ENCODE measurements around the gene ATG101. TPM values are rescaled to one million over a fixed set of nuclear protein-coding genes. Genes with fewer than 3 reads are reported as not detected.

Gene ATG101
- total RNA-seq, 4 donors from 2014 or later: 36.7 to 60.2 (median 52.6) TPM

DNA sequence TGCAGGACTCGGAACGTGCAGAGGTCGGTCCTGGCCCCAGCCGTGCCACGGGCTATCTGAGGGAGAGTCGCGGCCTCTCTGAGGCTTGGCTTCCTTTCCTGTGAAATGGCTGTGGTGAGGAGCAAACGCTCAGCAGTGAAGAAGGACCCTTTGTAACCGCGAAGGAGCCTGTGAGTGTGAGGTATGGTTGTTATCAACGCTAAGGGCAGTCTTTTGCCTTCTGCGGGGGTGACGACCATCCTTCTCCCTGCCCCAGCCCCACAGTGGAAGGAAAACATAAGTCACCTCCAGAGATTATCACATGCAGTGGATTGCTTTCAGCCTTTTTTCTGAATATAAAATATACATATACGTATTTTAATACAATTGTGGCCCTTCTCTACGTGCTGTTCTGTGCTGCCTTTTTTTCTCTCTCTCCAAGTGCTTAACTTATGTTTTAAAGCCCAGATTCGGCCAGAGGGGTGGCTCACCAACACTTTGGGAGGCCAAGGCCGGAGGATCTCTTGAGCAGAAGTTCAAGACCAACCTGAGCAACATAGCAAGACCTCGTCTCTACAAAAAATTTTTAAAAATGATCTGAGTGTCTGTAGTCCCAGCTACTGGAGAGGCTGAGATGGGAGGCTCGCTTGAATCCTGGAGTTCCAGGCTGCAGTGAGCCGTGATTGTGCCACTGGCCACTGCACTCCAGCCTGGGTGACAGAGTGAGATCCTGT is 45.6 kb upstream of the ATG101 start:
- H3K4me1 ChIP-seq: peaks cover 0 to 61% (median 39%) of the 10 kb centered on the region in 3 donors
- TF ChIP-seq, protein P1, sequence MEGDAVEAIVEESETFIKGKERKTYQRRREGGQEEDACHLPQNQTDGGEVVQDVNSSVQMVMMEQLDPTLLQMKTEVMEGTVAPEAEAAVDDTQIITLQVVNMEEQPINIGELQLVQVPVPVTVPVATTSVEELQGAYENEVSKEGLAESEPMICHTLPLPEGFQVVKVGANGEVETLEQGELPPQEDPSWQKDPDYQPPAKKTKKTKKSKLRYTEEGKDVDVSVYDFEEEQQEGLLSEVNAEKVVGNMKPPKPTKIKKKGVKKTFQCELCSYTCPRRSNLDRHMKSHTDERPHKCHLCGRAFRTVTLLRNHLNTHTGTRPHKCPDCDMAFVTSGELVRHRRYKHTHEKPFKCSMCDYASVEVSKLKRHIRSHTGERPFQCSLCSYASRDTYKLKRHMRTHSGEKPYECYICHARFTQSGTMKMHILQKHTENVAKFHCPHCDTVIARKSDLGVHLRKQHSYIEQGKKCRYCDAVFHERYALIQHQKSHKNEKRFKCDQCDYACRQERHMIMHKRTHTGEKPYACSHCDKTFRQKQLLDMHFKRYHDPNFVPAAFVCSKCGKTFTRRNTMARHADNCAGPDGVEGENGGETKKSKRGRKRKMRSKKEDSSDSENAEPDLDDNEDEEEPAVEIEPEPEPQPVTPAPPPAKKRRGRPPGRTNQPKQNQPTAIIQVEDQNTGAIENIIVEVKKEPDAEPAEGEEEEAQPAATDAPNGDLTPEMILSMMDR (IDR thresholded peaks at IDR 0.05): peak in 1 of 4 experiments; percentile 28
- TF ChIP-seq EP300 (IDR thresholded peaks at IDR 0.05): no peak
- H3K9me3 ChIP-seq: no peaks in the 10 kb centered on the region
- no peak for ATAC-seq
- no peaks in the 10 kb centered on the region for H3K36me3 ChIP-seq
- WGBS, 2 donors (ENCODE audit: low coverage in 1 of 2): 18 to 45% methylated on average over 6 to 7 of the region's 20 CpGs
- peak overlapping the region in 1 of 2 donors; percentile 62 for H3K4me3 ChIP-seq
- H3K27me3 ChIP-seq: no peaks in the 10 kb centered on the region
- peak overlapping the region in 3 of 4 donors; percentile 41 to 93 (median 91) for H3K27ac ChIP-seq

DNA sequence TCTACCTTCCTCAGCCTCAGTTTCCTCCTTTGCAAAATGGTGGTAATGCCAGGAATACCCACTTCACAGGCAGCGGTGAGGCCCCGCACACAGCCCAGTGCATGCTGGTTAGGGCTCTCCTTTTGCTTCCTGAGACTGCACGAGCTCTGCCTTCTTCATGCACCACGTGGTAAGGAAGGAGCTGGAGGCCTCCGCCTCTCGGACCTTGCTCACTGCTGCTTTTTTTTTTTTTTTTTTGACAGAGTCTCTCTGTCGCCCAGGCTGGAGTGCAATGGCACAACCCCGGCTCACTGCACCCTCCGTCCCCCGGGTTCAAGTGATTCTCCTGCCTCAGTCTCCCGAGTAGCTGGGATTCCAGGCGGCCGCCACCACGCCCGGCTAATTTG is 44.9 kb upstream of the ATG101 start:
- no peak for TF ChIP-seq POLR2AphosphoS5 (IDR thresholded peaks at IDR 0.05)
- TF ChIP-seq, protein P1 (IDR thresholded peaks at IDR 0.05): no peak
- no peak for TF ChIP-seq POLR2A (IDR thresholded peaks at IDR 0.05)
- TF ChIP-seq EP300 (IDR thresholded peaks at IDR 0.05): no peak
- peak overlapping the region; percentile 83 to 93 (median 92) for H3K27ac ChIP-seq
- no peak for ATAC-seq

DNA sequence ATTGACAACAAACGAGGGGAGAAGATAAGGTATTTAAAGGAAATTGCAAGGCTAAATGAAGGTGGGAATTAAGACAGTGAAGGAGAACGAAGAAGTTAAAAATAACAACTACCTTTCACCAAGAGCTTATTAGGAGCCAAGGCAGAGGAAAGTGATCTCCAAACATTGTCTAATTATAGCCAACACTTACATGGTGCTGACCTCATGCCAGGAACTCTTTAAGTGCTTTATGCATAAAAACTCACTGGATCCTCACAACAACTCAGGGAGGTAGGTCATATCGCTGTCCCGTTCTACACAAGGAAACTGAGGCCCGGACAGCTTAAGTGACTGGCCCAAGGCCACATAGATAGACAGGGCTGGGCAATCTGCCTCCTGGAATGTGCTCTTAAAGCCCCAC is 43.5 kb upstream of the ATG101 start:
- peaks cover 0 to 66% (median 39%) of the 10 kb centered on the region in 3 donors for H3K4me1 ChIP-seq

More for the DNA sequence above, 44.9 kb upstream of the ATG101 start:
- Histone ChIP-seq H3K4me3 (peak overlapping the region in 1 of 2 donors; percentile 42), H3K27me3 (no peaks in the 10 kb centered on the region), H3K4me1 (peaks cover 0 to 68% (median 39%) of the 10 kb centered on the region in 3 donors), H3K9me3 (no peaks in the 10 kb centered on the region), H3K36me3 (no peaks in the 10 kb centered on the region)
- WGBS, 2 donors (ENCODE audit: low coverage in 1 of 2): 60 to 70% methylated on average over 9 to 13 of the region's 15 CpGs

DNA sequence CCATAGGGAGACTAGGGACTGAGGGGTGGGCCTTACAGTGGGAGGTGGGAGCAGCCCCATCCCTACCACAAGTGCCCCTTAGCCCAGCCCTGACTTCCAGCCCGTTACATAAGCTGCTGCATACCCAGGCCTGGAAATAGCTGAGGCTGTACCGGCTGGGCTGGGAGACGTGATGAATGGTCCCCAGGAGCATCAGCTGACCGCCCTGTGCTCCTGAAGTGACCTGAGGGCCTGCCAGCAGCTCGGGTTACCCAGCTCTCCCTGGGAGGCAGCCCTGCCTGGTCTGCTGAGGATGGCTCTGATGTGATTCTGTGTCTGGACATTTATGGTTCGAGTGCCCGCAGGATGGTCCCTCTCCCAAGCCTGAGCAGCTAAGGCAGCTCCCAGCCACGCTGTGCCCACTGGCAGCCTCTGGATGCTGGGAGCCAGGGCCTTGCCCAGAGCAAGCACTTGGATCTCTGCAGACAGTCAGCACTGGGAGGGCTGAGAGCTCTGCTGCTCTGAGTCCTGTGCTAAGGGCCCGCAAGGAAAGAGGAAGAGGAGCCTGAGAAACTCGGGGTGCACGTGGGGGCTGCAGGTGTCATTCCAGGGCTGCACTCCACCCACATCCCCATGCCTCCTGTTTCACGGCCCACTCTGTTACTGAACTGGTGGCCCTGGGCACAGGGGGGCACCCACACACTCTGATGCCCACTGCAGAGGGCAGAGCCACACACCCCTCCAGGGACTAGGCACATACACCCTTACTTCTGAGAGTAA is 42.5 kb upstream of the ATG101 start:
- TF ChIP-seq POLR2AphosphoS5 (IDR thresholded peaks at IDR 0.05): no peak
- TF ChIP-seq, protein P1 (IDR thresholded peaks at IDR 0.05): no peak
- TF ChIP-seq EP300 (IDR thresholded peaks at IDR 0.05): no peak
- TF ChIP-seq POLR2A (IDR thresholded peaks at IDR 0.05): no peak
- no peak overlapping the region for H3K4me3 ChIP-seq
- no peaks in the 10 kb centered on the region for H3K27me3 ChIP-seq
- 45% methylated on average over 2 of the region's 12 CpGs; no CpG with 5 or more reads in 1 of the 2 donors for WGBS, 2 donors (ENCODE audit: low coverage in 1 of 2)
- H3K4me1 ChIP-seq: peaks cover 0 to 74% (median 44%) of the 10 kb centered on the region in 3 donors
- H3K9me3 ChIP-seq: no peaks in the 10 kb centered on the region
- no peak for ATAC-seq
- peak overlapping the region; percentile 83 to 93 (median 92) for H3K27ac ChIP-seq
- no peaks in the 10 kb centered on the region for H3K36me3 ChIP-seq

More for the DNA sequence above, 43.5 kb upstream of the ATG101 start:
- 8 to 31% methylated on average over 5 of the region's 5 CpGs for WGBS, 2 donors (ENCODE audit: low coverage in 1 of 2)
- ATAC-seq: no peak
- H3K27ac ChIP-seq: peak overlapping the region; percentile 83 to 93 (median 92)
- TF ChIP-seq POLR2AphosphoS5 (IDR thresholded peaks at IDR 0.05): peak; percentile 39
- TF ChIP-seq, protein P1 (IDR thresholded peaks at IDR 0.05): no peak
- H3K27me3 ChIP-seq: no peaks in the 10 kb centered on the region
- H3K4me3 ChIP-seq: peak overlapping the region in 1 of 2 donors; percentile 42
- H3K36me3 ChIP-seq: no peaks in the 10 kb centered on the region
- no peaks in the 10 kb centered on the region for H3K9me3 ChIP-seq

Data from gastroesophageal sphincter (tissue), 4 donors.